ENCODE data around the gene ZNF205. TPM values are rescaled to one million over a fixed set of nuclear protein-coding genes. Genes with fewer than 3 reads are reported as not detected.

ZNF205 gene
- total and polyA plus RNA-seq, 2 of the 13 experiments (the other 11 are each of a cell fraction or from before 2014, with no cell fraction given), result 5.8 to 10.2 TPM

DNA sequence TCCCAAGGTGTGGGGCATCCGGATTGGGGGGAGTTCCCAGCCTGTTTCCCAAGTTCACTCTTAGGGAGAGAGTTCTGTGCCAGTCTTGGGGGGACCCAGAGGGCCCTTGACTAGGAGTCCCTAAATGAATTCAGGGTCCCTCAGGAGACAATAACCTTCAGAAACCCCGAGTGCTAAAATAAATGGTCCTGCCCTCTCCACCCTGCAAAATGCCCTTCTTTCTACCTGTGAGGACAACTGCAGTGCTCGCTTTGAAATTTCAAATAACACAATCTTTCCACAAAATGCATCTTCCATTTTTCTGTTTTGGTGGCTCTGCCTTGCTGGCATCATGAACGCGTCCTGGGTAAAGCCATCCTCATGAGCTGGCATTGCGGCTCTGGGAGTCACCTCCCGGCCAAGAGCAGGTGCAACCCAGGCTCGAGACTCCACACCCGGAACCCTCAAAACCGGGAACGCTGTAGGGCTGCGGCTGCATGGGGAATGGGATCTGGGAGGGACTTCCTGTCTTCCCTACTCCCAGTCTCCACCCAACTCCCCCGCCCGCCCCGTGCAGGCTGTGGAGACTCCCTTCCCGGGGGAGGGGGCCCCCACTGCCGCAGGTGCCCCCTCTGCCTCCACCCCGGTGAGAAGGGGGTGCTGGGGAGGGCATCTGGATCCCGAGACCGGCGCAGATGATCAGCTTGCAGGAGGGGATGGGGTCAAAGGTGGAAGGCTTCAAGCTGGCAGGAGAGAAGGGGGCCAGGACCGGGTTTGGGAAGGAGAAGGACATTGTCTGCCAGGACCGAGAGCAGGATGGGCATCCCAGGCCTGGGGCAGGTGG is at the start of gene ZNF205 (continued):
- peak; percentile 87; the same call in 1 of the 2 replicates for TF ChIP-seq KDM3A (CRISPR knock-in tag; IDR thresholded peaks at IDR 0.05; ENCODE audit: low read depth)
- TF ChIP-seq MXI1 (IDR thresholded peaks at IDR 0.05; ENCODE audit: borderline replicate concordance, low read depth, low read length), result peak; percentile 60; the same call in 1 of the 3 replicates
- TF ChIP-seq, protein P1, sequence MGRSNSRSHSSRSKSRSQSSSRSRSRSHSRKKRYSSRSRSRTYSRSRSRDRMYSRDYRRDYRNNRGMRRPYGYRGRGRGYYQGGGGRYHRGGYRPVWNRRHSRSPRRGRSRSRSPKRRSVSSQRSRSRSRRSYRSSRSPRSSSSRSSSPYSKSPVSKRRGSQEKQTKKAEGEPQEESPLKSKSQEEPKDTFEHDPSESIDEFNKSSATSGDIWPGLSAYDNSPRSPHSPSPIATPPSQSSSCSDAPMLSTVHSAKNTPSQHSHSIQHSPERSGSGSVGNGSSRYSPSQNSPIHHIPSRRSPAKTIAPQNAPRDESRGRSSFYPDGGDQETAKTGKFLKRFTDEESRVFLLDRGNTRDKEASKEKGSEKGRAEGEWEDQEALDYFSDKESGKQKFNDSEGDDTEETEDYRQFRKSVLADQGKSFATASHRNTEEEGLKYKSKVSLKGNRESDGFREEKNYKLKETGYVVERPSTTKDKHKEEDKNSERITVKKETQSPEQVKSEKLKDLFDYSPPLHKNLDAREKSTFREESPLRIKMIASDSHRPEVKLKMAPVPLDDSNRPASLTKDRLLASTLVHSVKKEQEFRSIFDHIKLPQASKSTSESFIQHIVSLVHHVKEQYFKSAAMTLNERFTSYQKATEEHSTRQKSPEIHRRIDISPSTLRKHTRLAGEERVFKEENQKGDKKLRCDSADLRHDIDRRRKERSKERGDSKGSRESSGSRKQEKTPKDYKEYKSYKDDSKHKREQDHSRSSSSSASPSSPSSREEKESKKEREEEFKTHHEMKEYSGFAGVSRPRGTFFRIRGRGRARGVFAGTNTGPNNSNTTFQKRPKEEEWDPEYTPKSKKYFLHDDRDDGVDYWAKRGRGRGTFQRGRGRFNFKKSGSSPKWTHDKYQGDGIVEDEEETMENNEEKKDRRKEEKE (IDR thresholded peaks at IDR 0.05), result no peak
- no peak for TF ChIP-seq ZNF737 (CRISPR knock-in tag; IDR thresholded peaks at IDR 0.05; ENCODE audit: borderline replicate concordance)
- peak; percentile 54; the same call in 1 of the 2 replicates for TF ChIP-seq SALL1 (CRISPR knock-in tag; IDR thresholded peaks at IDR 0.05)
- peak; percentile 67 for TF ChIP-seq ZNF143 (CRISPR knock-in tag; IDR thresholded peaks at IDR 0.05)
- TF ChIP-seq ZNF564 (CRISPR knock-in tag; IDR thresholded peaks at IDR 0.05), result no peak
- TF ChIP-seq, protein P2, sequence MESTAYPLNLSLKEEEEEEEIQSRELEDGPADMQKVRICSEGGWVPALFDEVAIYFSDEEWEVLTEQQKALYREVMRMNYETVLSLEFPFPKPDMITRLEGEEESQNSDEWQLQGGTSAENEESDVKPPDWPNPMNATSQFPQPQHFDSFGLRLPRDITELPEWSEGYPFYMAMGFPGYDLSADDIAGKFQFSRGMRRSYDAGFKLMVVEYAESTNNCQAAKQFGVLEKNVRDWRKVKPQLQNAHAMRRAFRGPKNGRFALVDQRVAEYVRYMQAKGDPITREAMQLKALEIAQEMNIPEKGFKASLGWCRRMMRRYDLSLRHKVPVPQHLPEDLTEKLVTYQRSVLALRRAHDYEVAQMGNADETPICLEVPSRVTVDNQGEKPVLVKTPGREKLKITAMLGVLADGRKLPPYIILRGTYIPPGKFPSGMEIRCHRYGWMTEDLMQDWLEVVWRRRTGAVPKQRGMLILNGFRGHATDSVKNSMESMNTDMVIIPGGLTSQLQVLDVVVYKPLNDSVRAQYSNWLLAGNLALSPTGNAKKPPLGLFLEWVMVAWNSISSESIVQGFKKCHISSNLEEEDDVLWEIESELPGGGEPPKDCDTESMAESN (CRISPR knock-in tag; conservative IDR thresholded peaks at IDR 0.05), result peak; percentile 66; the same call in 1 of the 2 replicates
- peak; percentile 42; the same call in 1 of the 2 replicates for TF ChIP-seq SP5 (CRISPR knock-in tag; IDR thresholded peaks at IDR 0.05; ENCODE audit: borderline replicate concordance, low read depth)
- TF ChIP-seq MIXL1 (CRISPR knock-in tag; IDR thresholded peaks at IDR 0.05), result peak; percentile 74; the same call in 1 of the 2 replicates
- TF ChIP-seq, protein P3, sequence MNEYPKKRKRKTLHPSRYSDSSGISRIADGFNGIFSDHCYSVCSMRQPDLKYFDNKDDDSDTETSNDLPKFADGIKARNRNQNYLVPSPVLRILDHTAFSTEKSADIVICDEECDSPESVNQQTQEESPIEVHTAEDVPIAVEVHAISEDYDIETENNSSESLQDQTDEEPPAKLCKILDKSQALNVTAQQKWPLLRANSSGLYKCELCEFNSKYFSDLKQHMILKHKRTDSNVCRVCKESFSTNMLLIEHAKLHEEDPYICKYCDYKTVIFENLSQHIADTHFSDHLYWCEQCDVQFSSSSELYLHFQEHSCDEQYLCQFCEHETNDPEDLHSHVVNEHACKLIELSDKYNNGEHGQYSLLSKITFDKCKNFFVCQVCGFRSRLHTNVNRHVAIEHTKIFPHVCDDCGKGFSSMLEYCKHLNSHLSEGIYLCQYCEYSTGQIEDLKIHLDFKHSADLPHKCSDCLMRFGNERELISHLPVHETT (CRISPR knock-in tag; conservative IDR thresholded peaks at IDR 0.05), result peak; percentile 63; the same call in 1 of the 2 replicates
- TF ChIP-seq ZNF563 (CRISPR knock-in tag; IDR thresholded peaks at IDR 0.05), result peak; percentile 53; the same call in 1 of the 2 replicates
- TF ChIP-seq, protein P4, sequence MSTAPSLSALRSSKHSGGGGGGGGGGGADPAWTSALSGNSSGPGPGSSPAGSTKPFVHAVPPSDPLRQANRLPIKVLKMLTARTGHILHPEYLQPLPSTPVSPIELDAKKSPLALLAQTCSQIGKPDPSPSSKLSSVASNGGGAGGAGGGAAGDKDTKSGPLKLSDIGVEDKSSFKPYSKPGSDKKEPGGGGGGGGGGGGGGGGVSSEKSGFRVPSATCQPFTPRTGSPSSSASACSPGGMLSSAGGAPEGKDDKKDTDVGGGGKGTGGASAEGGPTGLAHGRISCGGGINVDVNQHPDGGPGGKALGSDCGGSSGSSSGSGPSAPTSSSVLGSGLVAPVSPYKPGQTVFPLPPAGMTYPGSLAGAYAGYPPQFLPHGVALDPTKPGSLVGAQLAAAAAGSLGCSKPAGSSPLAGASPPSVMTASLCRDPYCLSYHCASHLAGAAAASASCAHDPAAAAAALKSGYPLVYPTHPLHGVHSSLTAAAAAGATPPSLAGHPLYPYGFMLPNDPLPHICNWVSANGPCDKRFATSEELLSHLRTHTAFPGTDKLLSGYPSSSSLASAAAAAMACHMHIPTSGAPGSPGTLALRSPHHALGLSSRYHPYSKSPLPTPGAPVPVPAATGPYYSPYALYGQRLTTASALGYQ (CRISPR knock-in tag; IDR thresholded peaks at IDR 0.05), result peak; percentile 42; the same call in 1 of the 2 replicates
- TF ChIP-seq JUND (CRISPR knock-in tag; IDR thresholded peaks at IDR 0.05), result no peak
- peak; percentile 86 for TF ChIP-seq ZFX (CRISPR knock-in tag; IDR thresholded peaks at IDR 0.05; ENCODE audit: low read depth)
- no peak for TF ChIP-seq LCORL (IDR thresholded peaks at IDR 0.05)
- TF ChIP-seq LCORL (CRISPR knock-in tag; IDR thresholded peaks at IDR 0.05), result 0 out of 2 replicates have a peak, but pooled peaks have one; percentile 42
- TF ChIP-seq AKAP8 (CRISPR knock-in tag; IDR thresholded peaks at IDR 0.05), result peak; percentile 64; the same call in 1 of the 2 replicates
- TF ChIP-seq, protein P5, sequence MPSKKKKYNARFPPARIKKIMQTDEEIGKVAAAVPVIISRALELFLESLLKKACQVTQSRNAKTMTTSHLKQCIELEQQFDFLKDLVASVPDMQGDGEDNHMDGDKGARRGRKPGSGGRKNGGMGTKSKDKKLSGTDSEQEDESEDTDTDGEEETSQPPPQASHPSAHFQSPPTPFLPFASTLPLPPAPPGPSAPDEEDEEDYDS (CRISPR knock-in tag; IDR thresholded peaks at IDR 0.05), result peak; percentile 51
- no peak for TF ChIP-seq ZNF253 (CRISPR knock-in tag; IDR thresholded peaks at IDR 0.05; ENCODE audit: borderline replicate concordance)
- peak; percentile 71; the same call in 1 of the 2 replicates for TF ChIP-seq ZNF12 (CRISPR knock-in tag; IDR thresholded peaks at IDR 0.05)

Measured in HepG2 (cell line).